Endodermal cell (in vitro differentiated cells): ENCODE data around the gene GPHA2. TPM values are rescaled to one million over a fixed set of nuclear protein-coding genes. Genes with fewer than 3 reads are reported as not detected.

Source experiments
- DNase-seq: peaks from one replicate; pipeline ENCODE4 v3.0.0-alpha.2; 2017
- H3K27ac ChIP-seq: 2 replicates; pipeline ENCODE4 v1.5.1; 2013; ENCODE audit warnings: mild to moderate bottlenecking, low read depth, low read length, moderate library complexity
- H3K27me3 ChIP-seq: 2 replicates; pipeline ENCODE4 v1.6.1; 2013; ENCODE audit warnings: mild to moderate bottlenecking, low read length, moderate library complexity; ENCODE audit not compliant: insufficient read depth, control insufficient read depth, poor library complexity, severe bottlenecking
- H3K36me3 ChIP-seq: 2 replicates; pipeline ENCODE4 v1.7.0; 2013; ENCODE audit warnings: mild to moderate bottlenecking, low read length, moderate library complexity; ENCODE audit not compliant: control insufficient read depth, insufficient read depth
- H3K4me1 ChIP-seq: one replicate; pipeline ENCODE4 v1.7.0; 2013; ENCODE audit warnings: low read length; ENCODE audit not compliant: control insufficient read depth, insufficient read depth
- H3K4me3 ChIP-seq: 2 replicates; pipeline ENCODE4 v1.5.1; 2013; ENCODE audit warnings: mild to moderate bottlenecking, low read length, moderate library complexity
- H3K9ac ChIP-seq: 2 replicates; pipeline ENCODE4 v1.6.1; 2013; ENCODE audit warnings: mild to moderate bottlenecking, low read length, moderate library complexity; ENCODE audit not compliant: poor library complexity, severe bottlenecking; ENCODE audit errors: extremely low read depth
- H3K9me3 ChIP-seq: 2 replicates; pipeline ENCODE4 v1.6.1; 2013; ENCODE audit warnings: mild to moderate bottlenecking, low read length, moderate library complexity; ENCODE audit not compliant: control insufficient read depth
- H3K27ac Mint-ChIP-seq: 2 replicates; pipeline ENCODE4 v1.8.0; 2020; ENCODE audit warnings: mixed read lengths
- H3K27me3 Mint-ChIP-seq: 2 replicates; pipeline ENCODE4 v1.8.0; 2021; ENCODE audit warnings: mild to moderate bottlenecking, mixed read lengths; ENCODE audit not compliant: insufficient read depth
- H3K36me3 Mint-ChIP-seq: 2 replicates; pipeline ENCODE4 v1.8.0; 2020; ENCODE audit warnings: low read depth, mixed read lengths
- H3K4me1 Mint-ChIP-seq: 2 replicates; pipeline ENCODE4 v1.8.0; 2020; ENCODE audit warnings: mixed read lengths
- H3K4me3 Mint-ChIP-seq: 2 replicates; pipeline ENCODE4 v1.8.0; 2020; ENCODE audit warnings: mild to moderate bottlenecking, moderate library complexity, mixed read lengths
- H3K9me3 Mint-ChIP-seq: 2 replicates; pipeline ENCODE4 v1.8.0; 2020; ENCODE audit warnings: mild to moderate bottlenecking, mixed read lengths
- CTCF ChIP-seq: fragments of 200-600 bp; sonication (generic); conservative IDR thresholded peaks from 2 replicates; pipeline ENCODE4 v1.5.0; 2021; ENCODE audit warnings: antibody characterized with exemption, mild to moderate bottlenecking
- WGBS, 2 experiments: methylation state at CpG; one replicate each; pipeline versions ENCODE4 v1.1.5 to v1.1.7; 2013; ENCODE audit warnings: missing lambda C conversion rate in 2 of 2, mixed read lengths in 1 of 2; ENCODE audit not compliant: insufficient coverage in 1 of 2, insufficient read length in 1 of 2; 5-methylcytosine and 5-hydroxymethylcytosine counted together
- total RNA-seq, 2 donors: library from RNA; stranded (reverse); fragmentation: NEBNext Ultra II Directional in 1 of 2; extraction: Animal tissue kit (Norgen Biotek cat#: 25700) in 1 of 2; gene quantifications; 2 replicates in 1 of 2; 3 replicates in 1 of 2; pipeline ENCODE4 v1.2.1, GENCODE V29; 2021

GPHA2 gene
- total RNA-seq, 2 donors from 2014 or later: 0.77 TPM; not detected in 1

DNA sequence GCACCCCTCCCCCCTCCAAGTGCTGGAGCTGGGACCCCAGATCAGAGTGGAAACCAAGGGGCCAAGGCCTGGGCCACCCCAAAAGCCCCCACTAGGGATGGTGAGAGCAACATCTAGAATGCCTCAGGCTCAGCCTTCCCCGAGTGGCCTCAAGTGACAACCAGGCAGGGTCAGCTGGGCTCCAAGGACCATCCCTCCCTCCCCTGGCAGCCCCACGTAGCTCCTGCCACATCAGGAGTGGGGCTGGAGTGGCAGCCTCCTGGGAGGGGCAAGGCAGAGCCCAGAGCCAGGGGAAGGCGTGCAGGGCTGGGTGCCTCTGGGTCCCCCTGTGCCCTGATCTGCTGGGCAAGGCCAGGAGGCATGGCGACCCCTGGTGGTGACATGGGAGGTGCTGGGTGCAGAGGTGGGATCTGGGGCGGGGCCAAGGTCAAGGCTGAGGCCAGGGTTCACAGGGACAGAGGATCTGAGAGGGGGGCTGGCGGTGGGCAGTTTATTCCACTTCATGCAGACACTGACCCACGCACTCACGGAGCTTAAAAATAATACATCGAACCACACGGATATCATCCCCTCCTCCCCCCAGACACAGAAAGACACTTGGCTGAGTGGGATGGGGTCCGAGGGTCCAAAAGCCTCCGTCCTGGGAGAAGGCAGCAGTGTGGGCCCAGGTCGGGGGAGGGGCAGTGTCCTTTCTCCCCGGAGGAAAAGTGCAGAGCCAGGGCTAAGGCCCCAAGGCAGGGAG, 41.5 kb downstream of the GPHA2 start:
- Histone ChIP-seq H3K27me3 (no peaks in the 10 kb centered on the region), H3K9me3 (no peaks in the 10 kb centered on the region), H3K36me3 (no peaks in the 10 kb centered on the region), H3K4me1 (peaks cover 11% of the 10 kb centered on the region), H3K9ac (no peak overlapping the region), H3K4me3 (no peak overlapping the region), H3K27ac (no peak overlapping the region)
- Mint-ChIP-seq H3K36me3 (peaks cover 8% of the 10 kb centered on the region), H3K4me1 (peaks cover 10% of the 10 kb centered on the region), H3K4me3 (no peak overlapping the region), H3K9me3 (no peaks in the 10 kb centered on the region), H3K27me3 (no peaks in the 10 kb centered on the region), H3K27ac (no peak overlapping the region)
- 48 to 58% methylated on average over 9 to 13 of the region's 14 CpGs for WGBS, 2 experiments
- TF ChIP-seq CTCF: peak; percentile 96
- DNase-seq: peak; percentile 98

DNA sequence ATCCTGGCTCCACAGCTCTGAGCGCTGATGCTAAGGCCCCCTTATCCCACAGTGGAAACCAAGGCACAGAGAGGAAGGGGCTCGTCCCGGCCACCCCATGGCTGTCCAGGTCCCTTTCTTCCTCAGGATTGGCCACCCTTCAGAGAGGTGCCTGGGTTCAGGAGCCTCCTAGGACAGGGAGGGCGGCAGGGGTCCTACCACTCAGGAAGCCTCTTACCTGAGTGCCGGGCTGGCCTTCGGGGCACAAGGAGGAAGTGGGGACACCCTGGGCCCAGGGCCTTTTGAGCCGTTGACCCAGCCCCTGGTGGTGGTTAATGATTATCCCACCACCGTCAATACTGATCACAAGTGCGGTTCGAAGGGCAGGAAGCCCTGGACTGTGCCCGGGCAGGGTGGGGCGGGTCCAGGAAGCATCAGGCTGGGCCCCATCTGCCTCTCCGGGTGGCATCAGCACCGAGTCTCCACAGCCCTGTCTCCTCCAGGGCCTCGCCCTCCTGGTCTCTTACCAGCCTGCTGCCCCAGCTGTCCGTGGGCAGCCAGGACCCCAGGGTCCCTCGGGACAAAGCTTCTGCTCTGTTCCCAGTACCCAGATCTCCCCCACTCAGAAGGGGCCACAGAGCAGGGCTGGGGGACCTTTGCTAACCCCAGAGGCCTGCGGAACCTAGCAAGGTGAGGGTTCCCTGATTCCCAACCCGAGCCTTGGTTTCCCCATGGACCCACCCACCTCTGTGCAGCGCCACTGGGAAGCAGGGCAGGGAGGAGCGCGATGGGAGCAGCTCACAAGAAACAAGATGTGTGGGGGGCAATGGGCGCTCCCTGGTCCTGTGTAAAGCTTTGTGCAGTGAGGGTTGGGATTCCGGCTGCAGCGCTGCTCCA, 42.3 kb downstream of the GPHA2 start:
- no peaks in the 10 kb centered on the region for H3K9me3 ChIP-seq
- H3K4me3 Mint-ChIP-seq: no peak overlapping the region
- H3K27ac ChIP-seq: no peak overlapping the region
- H3K27me3 Mint-ChIP-seq: no peaks in the 10 kb centered on the region
- DNase-seq: no peak
- H3K9me3 Mint-ChIP-seq: no peaks in the 10 kb centered on the region
- H3K4me1 Mint-ChIP-seq: peaks cover 15% of the 10 kb centered on the region
- peak; percentile 41 for TF ChIP-seq CTCF
- H3K9ac ChIP-seq: no peak overlapping the region
- no peaks in the 10 kb centered on the region for H3K36me3 ChIP-seq
- H3K4me3 ChIP-seq: no peak overlapping the region
- H3K4me1 ChIP-seq: peaks cover 13% of the 10 kb centered on the region
- WGBS, 2 experiments: 86 to 91% methylated on average over 10 to 25 of the region's 25 CpGs
- no peaks in the 10 kb centered on the region for H3K27me3 ChIP-seq
- no peak overlapping the region for H3K27ac Mint-ChIP-seq
- H3K36me3 Mint-ChIP-seq: peaks cover 6% of the 10 kb centered on the region

GRCh38 chr11:64892838-64893193, 42.9 kb downstream of the GPHA2 start:
- Mint-ChIP-seq H3K9me3 (no peaks in the 10 kb centered on the region), H3K4me1 (peaks cover 19% of the 10 kb centered on the region), H3K27ac (no peak overlapping the region), H3K36me3 (peaks cover 4% of the 10 kb centered on the region), H3K27me3 (no peaks in the 10 kb centered on the region), H3K4me3 (no peak overlapping the region)
- Histone ChIP-seq H3K27me3 (no peaks in the 10 kb centered on the region), H3K36me3 (no peaks in the 10 kb centered on the region), H3K9ac (no peak overlapping the region), H3K4me1 (peaks cover 18% of the 10 kb centered on the region), H3K4me3 (no peak overlapping the region), H3K9me3 (no peaks in the 10 kb centered on the region), H3K27ac (no peak overlapping the region)
- TF ChIP-seq CTCF: no peak
- 91 to 96% methylated on average over 8 to 10 of the region's 10 CpGs for whole genome bisulfite sequencing, 2 experiments
- DNase-seq: no peak
